HepG2 (cell line): ENCODE data around the gene RBBP8NL. TPM values are rescaled to one million over a fixed set of nuclear protein-coding genes. Genes with fewer than 3 reads are reported as not detected.

Experiments used
- MTF2 ChIP-seq: sonication (generic); formaldehyde crosslinking; IDR thresholded peaks from 2 replicates; pipeline ENCODE4 v1.5.0; 2020; ENCODE audit warnings: missing genetic modification reagents, borderline replicate concordance
- NFE2L2 ChIP-seq: fragments of 150-350 bp; IDR thresholded peaks from 2 replicates; pipeline ENCODE4 v1.6.1; 2014; ENCODE audit warnings: low read length
- REXO4 ChIP-seq: sonication (generic); formaldehyde crosslinking; IDR thresholded peaks from 2 replicates; pipeline ENCODE4 v1.8.0; 2022; ENCODE audit warnings: missing genetic modification reagents, mild to moderate bottlenecking, borderline replicate concordance
- ZBTB38 ChIP-seq: sonication (generic); formaldehyde crosslinking; IDR thresholded peaks from 2 replicates; pipeline ENCODE4 v1.5.1; 2020; ENCODE audit warnings: mild to moderate bottlenecking, missing genetic modification reagents
- ZNF768 ChIP-seq: sonication (generic); formaldehyde crosslinking; IDR thresholded peaks from 2 replicates; pipeline ENCODE4 v1.4.0; 2020; ENCODE audit warnings: missing genetic modification reagents
- polyA plus RNA-seq, 8 experiments: library from polyadenylated mRNA; depleted of rRNA in 3 of 8; stranded (reverse) in 7 of 8; unstranded in 1 of 8; fragments of >200 nt; fragmentation: Illumina TruSeq in 4 of 8; extraction: Trizol in 4 of 8; gene quantifications; 2 replicates each; pipeline versions ENCODE4 v1.2.1 to v1.2.3, GENCODE V29; 2011 to 2016; ENCODE audit warnings: low read depth in 4 of 8, missing spikeins in 1 of 8, mixed read lengths in 1 of 8; ENCODE audit not compliant: insufficient read depth in 1 of 8
- total RNA-seq, 5 experiments: library from RNA; depleted of rRNA; stranded (reverse); fragments of >200 nt; fragmentation: Illumina TruSeq; extraction: Trizol; gene quantifications; 2 replicates each; pipeline ENCODE4 v1.2.3, GENCODE V29; 2016; ENCODE audit warnings: low read depth in 1 of 5
- TF ChIP-seq, protein P1 (sequence below): sonication (generic); formaldehyde crosslinking; IDR thresholded peaks from 2 replicates; pipeline ENCODE4 v1.5.1; 2020; ENCODE audit warnings: mild to moderate bottlenecking, missing genetic modification reagents, borderline replicate concordance
- TF ChIP-seq, protein P2 (sequence below): sonication (generic); formaldehyde crosslinking; IDR thresholded peaks from 2 replicates; pipeline ENCODE4 v1.4.0; 2020; ENCODE audit warnings: missing genetic modification reagents
- TF ChIP-seq, protein P3 (sequence below): sonication (generic); formaldehyde crosslinking; IDR thresholded peaks from 2 replicates; pipeline ENCODE4 v1.5.0; 2020; ENCODE audit warnings: missing genetic modification reagents
- TF ChIP-seq, protein P4 (sequence below): sonication (generic); formaldehyde crosslinking; IDR thresholded peaks from 2 replicates; pipeline ENCODE4 v1.4.0; 2020; ENCODE audit warnings: mild to moderate bottlenecking, missing genetic modification reagents

RBBP8NL gene
- total and polyA plus RNA-seq, 2 of the 13 experiments (the other 11 are each of a cell fraction or from before 2014, with no cell fraction given), result 0.69 to 0.86 TPM

DNA sequence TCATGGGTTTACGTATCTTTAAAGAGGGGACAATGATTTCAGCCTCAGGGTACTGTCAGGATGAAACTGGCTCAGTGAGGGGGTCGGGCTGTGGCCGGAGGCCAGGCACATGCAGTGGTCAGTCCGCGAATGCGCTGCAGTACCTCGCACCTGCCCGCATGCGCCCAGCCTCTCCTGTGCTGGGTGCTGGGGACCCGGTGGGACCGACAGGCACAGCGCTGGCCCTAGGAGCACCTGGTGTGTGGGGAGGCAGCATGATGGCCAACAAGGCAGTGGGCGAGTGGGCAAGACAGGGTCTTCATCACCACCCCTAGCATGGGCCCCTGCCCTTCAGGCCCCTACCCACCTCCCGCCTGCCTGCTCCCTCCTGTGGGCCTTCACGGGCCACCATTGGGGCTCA lies 19.3 kb downstream of the RBBP8NL start (continued):
- TF ChIP-seq, protein P1, sequence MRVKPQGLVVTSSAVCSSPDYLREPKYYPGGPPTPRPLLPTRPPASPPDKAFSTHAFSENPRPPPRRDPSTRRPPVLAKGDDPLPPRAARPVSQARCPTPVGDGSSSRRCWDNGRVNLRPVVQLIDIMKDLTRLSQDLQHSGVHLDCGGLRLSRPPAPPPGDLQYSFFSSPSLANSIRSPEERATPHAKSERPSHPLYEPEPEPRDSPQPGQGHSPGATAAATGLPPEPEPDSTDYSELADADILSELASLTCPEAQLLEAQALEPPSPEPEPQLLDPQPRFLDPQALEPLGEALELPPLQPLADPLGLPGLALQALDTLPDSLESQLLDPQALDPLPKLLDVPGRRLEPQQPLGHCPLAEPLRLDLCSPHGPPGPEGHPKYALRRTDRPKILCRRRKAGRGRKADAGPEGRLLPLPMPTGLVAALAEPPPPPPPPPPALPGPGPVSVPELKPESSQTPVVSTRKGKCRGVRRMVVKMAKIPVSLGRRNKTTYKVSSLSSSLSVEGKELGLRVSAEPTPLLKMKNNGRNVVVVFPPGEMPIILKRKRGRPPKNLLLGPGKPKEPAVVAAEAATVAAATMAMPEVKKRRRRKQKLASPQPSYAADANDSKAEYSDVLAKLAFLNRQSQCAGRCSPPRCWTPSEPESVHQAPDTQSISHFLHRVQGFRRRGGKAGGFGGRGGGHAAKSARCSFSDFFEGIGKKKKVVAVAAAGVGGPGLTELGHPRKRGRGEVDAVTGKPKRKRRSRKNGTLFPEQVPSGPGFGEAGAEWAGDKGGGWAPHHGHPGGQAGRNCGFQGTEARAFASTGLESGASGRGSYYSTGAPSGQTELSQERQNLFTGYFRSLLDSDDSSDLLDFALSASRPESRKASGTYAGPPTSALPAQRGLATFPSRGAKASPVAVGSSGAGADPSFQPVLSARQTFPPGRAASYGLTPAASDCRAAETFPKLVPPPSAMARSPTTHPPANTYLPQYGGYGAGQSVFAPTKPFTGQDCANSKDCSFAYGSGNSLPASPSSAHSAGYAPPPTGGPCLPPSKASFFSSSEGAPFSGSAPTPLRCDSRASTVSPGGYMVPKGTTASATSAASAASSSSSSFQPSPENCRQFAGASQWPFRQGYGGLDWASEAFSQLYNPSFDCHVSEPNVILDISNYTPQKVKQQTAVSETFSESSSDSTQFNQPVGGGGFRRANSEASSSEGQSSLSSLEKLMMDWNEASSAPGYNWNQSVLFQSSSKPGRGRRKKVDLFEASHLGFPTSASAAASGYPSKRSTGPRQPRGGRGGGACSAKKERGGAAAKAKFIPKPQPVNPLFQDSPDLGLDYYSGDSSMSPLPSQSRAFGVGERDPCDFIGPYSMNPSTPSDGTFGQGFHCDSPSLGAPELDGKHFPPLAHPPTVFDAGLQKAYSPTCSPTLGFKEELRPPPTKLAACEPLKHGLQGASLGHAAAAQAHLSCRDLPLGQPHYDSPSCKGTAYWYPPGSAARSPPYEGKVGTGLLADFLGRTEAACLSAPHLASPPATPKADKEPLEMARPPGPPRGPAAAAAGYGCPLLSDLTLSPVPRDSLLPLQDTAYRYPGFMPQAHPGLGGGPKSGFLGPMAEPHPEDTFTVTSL (CRISPR knock-in tag), result no peak
- TF ChIP-seq NFE2L2 (no peak), REXO4 (CRISPR knock-in tag) (no peak), ZBTB38 (CRISPR knock-in tag) (peak; percentile 52), ZNF768 (CRISPR knock-in tag) (peak; percentile 30; the same call in 1 of the 2 replicates), MTF2 (CRISPR knock-in tag) (0 out of 2 replicates have a peak, but pooled peaks have one; percentile 26)
- TF ChIP-seq, protein P2, sequence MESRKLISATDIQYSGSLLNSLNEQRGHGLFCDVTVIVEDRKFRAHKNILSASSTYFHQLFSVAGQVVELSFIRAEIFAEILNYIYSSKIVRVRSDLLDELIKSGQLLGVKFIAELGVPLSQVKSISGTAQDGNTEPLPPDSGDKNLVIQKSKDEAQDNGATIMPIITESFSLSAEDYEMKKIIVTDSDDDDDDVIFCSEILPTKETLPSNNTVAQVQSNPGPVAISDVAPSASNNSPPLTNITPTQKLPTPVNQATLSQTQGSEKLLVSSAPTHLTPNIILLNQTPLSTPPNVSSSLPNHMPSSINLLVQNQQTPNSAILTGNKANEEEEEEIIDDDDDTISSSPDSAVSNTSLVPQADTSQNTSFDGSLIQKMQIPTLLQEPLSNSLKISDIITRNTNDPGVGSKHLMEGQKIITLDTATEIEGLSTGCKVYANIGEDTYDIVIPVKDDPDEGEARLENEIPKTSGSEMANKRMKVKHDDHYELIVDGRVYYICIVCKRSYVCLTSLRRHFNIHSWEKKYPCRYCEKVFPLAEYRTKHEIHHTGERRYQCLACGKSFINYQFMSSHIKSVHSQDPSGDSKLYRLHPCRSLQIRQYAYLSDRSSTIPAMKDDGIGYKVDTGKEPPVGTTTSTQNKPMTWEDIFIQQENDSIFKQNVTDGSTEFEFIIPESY (CRISPR knock-in tag), result peak; percentile 89
- TF ChIP-seq, protein P3, sequence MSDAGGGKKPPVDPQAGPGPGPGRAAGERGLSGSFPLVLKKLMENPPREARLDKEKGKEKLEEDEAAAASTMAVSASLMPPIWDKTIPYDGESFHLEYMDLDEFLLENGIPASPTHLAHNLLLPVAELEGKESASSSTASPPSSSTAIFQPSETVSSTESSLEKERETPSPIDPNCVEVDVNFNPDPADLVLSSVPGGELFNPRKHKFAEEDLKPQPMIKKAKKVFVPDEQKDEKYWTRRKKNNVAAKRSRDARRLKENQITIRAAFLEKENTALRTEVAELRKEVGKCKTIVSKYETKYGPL (CRISPR knock-in tag), result no peak
- TF ChIP-seq, protein P4, sequence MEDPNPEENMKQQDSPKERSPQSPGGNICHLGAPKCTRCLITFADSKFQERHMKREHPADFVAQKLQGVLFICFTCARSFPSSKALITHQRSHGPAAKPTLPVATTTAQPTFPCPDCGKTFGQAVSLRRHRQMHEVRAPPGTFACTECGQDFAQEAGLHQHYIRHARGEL (CRISPR knock-in tag), result peak; percentile 71; the same call in 1 of the 2 replicates
